ENCODE results near the gene PFN1. TPM values are rescaled to one million over a fixed set of nuclear protein-coding genes. Genes with fewer than 3 reads are reported as not detected.

The PFN1 gene
- total RNA-seq, 1 donor from 2014 or later: 457 TPM

DNA sequence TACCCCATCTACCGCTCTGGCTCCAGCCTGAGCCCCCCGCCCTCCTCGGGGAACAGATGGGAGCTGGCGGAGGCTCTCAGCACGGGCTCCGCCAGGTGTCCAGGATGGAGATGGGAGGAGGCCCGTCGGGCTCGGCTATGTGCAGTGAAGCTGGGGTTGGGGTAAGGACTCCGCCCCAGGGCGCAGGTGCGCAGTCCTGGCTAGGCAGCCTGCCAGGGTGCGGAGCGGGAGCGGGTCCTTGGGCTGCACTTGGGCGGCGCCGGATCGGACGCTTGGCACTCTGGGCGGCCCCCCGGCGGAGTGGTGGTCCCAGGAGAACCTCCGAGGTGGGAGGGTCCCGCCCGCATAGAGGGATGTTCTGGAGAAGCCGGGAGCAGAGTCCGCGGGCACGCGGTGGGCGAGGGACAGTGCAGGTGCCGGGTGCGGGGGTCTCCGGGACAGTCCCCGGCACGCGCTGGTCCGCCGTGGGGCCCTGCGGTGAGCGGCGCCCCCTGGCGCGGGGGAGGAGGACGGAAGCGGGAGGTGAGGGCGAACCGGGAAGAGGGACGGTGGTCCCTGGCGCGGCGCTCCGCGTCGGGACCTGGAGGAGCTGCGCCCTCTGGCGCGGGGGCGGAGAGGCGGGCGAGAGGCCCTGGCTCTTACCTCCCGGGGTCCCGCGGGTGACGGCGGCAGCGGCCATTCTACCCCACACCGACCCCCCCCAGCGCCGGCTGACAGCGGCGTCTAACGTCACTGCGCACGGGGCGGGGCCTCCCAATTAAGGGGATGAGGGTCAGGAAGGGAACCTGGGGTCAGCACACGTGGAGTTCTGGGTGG, 38.8 kb upstream of the PFN1 start, which contains the start of gene CAMTA2:
CAMTA2 (minus strand) TSS at position 725 of the 816 bp plus-strand sequence. CDS start 1,453 bp downstream, outside the sequence.
- no peaks in the 10 kb centered on the region for H3K9me3 ChIP-seq
- peaks cover 15% of the 10 kb centered on the region for H3K4me1 ChIP-seq
- ATAC-seq (peak; percentile 94), DNase-seq (peak; percentile 96)
- TF ChIP-seq, protein P1, sequence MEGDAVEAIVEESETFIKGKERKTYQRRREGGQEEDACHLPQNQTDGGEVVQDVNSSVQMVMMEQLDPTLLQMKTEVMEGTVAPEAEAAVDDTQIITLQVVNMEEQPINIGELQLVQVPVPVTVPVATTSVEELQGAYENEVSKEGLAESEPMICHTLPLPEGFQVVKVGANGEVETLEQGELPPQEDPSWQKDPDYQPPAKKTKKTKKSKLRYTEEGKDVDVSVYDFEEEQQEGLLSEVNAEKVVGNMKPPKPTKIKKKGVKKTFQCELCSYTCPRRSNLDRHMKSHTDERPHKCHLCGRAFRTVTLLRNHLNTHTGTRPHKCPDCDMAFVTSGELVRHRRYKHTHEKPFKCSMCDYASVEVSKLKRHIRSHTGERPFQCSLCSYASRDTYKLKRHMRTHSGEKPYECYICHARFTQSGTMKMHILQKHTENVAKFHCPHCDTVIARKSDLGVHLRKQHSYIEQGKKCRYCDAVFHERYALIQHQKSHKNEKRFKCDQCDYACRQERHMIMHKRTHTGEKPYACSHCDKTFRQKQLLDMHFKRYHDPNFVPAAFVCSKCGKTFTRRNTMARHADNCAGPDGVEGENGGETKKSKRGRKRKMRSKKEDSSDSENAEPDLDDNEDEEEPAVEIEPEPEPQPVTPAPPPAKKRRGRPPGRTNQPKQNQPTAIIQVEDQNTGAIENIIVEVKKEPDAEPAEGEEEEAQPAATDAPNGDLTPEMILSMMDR (IDR thresholded peaks at IDR 0.05): peak; percentile 69
- H3K4me3 ChIP-seq: peak within 1 kb of the TSS; percentile 91
- H3K27me3 ChIP-seq: no peaks in the 10 kb centered on the region
- H3K36me3 ChIP-seq: peaks cover 17% of the 10 kb centered on the region
- H3K27ac ChIP-seq: peak within 1 kb of the TSS; percentile 93
- intact Hi-C loops (cut with DNase I): loop anchor here (10.0 kb wide), 1 partner anchor 78 kb away; no protein-coding TSS in a partner anchor

DNA sequence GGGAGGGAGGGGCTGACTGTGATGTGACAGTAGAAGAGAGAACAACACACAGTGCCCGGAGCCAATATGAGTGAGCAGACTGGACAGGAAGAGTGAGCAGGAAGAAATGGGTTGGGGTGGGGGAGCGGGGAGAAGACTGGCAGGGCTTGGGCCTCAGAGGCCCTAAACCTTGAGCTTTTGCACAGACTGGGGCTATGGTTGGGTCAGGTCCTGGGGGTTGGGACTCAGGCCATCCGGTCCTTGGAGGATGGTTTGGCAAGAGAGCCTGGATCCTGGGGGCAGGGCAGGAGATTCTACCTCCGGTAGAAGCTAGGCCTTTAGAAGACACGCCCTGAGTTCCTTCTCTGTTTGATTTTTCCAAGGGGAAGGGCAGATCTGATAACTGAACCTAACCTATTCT, 38.1 kb upstream of the PFN1 start:
- ATAC-seq (peak; percentile 1), DNase-seq (no peak)
- intact Hi-C loops (cut with DNase I): loop anchor here (10.0 kb wide), 1 partner anchor 78 kb away; no protein-coding TSS in a partner anchor
- H3K27me3 ChIP-seq: no peaks in the 10 kb centered on the region
- peak overlapping the region; percentile 93 for H3K27ac ChIP-seq
- no peaks in the 10 kb centered on the region for H3K9me3 ChIP-seq
- H3K36me3 ChIP-seq: peaks cover 21% of the 10 kb centered on the region
- H3K4me3 ChIP-seq: peak overlapping the region; percentile 91
- TF ChIP-seq, protein P1 (IDR thresholded peaks at IDR 0.05): no peak
- H3K4me1 ChIP-seq: peaks cover 15% of the 10 kb centered on the region

DNA sequence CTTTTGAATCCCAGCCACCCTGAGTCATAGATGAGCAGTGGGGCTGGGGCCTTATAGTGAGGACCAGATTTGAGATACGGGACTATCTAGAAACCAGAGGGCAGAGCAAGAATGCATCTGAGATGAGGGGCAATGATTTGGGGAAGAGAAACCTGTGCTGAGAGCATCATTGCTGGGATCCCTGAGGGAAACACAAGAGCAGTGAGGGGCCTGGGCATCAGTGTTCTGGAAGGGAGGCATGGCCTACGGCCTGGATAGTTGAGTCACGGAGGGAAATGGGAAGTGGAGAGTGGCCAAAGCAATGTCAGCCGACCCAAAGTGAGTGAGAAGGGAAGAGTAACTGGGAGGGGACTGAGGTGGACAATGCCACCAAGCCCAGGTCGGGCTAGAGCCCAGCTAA, 34.0 kb upstream of the PFN1 start:
- Histone ChIP-seq H3K27me3 (no peaks in the 10 kb centered on the region), H3K4me1 (peaks cover 6% of the 10 kb centered on the region), H3K9me3 (no peaks in the 10 kb centered on the region), H3K27ac (no peak overlapping the region), H3K4me3 (no peak overlapping the region), H3K36me3 (peaks cover 49% of the 10 kb centered on the region)
- ATAC-seq: no peak
- no peak for DNase-seq
- intact Hi-C loops (cut with DNase I): loop anchor here (10.0 kb wide), 1 partner anchor 82 kb away; no protein-coding TSS in a partner anchor
- TF ChIP-seq, protein P1 (IDR thresholded peaks at IDR 0.05): no peak

DNA sequence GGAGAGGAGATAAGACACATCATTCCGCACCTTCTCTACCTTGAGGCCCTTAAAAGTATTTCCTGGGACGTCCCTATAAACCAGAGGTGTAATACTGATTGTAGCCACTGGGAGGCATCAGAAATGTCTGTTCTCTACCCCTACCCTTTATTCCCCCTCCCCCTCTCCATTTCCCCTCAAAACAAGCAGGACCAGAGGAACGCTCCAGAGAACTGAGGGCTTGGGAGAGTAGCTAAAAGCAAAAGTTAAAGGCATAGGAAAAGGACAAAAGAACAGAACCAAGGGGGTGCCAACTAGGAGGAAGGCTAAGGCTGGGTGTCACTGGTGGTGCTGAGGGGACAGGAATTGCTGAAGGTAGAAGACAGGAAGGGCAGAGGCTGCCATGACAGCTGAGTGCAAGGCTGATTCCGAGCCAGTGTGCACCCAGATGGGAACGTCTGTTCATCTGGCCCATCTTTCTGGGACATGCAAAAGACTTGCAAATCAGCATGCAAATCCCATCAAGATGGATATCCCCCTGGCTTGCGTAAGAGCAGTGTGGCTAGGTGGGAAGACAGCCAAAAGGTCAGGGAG, 32.4 kb upstream of the PFN1 start:
- intact Hi-C loops (cut with DNase I): loop anchor here (10.0 kb wide), 1 partner anchor 84 kb away; no protein-coding TSS in a partner anchor

DNA sequence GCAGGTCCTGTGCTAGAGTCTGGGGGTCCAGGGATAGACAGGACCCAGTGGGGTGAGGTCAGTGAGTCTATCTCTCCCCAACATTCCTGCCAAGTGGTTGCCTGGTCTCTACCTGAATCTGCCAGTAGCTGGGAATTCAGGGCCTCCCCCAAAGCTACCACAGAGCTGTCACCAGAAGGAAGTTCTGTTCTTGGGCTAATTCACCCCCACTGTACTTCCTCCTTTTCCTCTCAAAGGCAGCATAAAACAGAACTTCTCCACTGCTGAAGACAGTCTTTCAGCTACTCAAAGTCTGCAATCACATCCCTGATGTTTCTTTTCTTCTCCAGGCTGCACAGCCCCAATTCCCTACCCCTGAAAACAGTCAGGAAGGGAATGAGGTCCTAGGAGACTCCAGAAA, 30.4 kb upstream of the PFN1 start:
- ATAC-seq (peak; percentile 71), DNase-seq (no peak)
- H3K36me3 ChIP-seq: peaks cover 70% of the 10 kb centered on the region
- H3K9me3 ChIP-seq: no peaks in the 10 kb centered on the region
- no peak overlapping the region for H3K4me3 ChIP-seq
- H3K27me3 ChIP-seq: no peaks in the 10 kb centered on the region
- H3K27ac ChIP-seq: no peak overlapping the region
- TF ChIP-seq, protein P1 (IDR thresholded peaks at IDR 0.05): no peak
- intact Hi-C loops (cut with DNase I): no loop called here
- peaks cover 3% of the 10 kb centered on the region for H3K4me1 ChIP-seq

More for the DNA sequence above, 32.4 kb upstream of the PFN1 start:
- no peak overlapping the region for H3K27ac ChIP-seq
- ATAC-seq (peak; percentile 75), DNase-seq (no peak)
- H3K4me3 ChIP-seq: no peak overlapping the region
- H3K36me3 ChIP-seq: peaks cover 64% of the 10 kb centered on the region
- peaks cover 3% of the 10 kb centered on the region for H3K4me1 ChIP-seq
- H3K27me3 ChIP-seq: no peaks in the 10 kb centered on the region
- no peaks in the 10 kb centered on the region for H3K9me3 ChIP-seq
- TF ChIP-seq, protein P1 (IDR thresholded peaks at IDR 0.05): peak; percentile 80
